K562 (cell line): ENCODE measurements around the gene STIM1. TPM values are rescaled to one million over a fixed set of nuclear protein-coding genes. Genes with fewer than 3 reads are reported as not detected.

Source experiments
- ATAC-seq: fragments of 200-7000 bp; cut with Tn5 transposase; 3 replicates; pipeline ENCODE4 v1.9.1; 2020; ENCODE audit warnings: moderate library complexity
- BruUV-seq: library from RNA; stranded (reverse); fragments of 400-500 nt; replicated peaks from 2 replicates; lab custom pipeline; 2021; lab: Mats Ljungman, UMichigan
- CTCF ChIA-PET: fragments of 300-600 bp; formaldehyde crosslinking; extraction: SDS; loops from one replicate; lab custom pipeline; 2021; ENCODE audit warnings: low intra/inter-chr PET ratio; lab: Yijun Ruan, JAX
- POLR2A ChIA-PET: fragments of 300-600, 350-650 bp; sonication (Branson Sonifier 250); formaldehyde crosslinking; extraction: SDS; loops from one replicate; lab custom pipeline; 2021; ENCODE audit warnings: antibody characterized with exemption, inconsistent platforms; lab: Yijun Ruan, JAX
- DNase-seq, 4 experiments: peaks; one replicate each; pipeline versions ENCODE4 v3.0.0 to v3.0.0-alpha.2; 2011 to 2018; ENCODE audit warnings: low spot score in 3 of 4, mixed read lengths in 3 of 4; ENCODE audit errors: extremely low read depth in 1 of 4
- FAIRE-seq: peaks from 2 replicates; lab custom pipeline; 2011; peaks lifted over from hg19 to GRCh38; lab: Jason Lieb, UNC
- H2AFZ ChIP-seq: 2 replicates; pipeline ENCODE4 v1.6.0; 2011; ENCODE audit warnings: low read depth, low read length, control low read depth, inconsistent platforms
- H3K27ac ChIP-seq: fragments of 200-600 bp; 3 replicates; pipeline ENCODE4 v1.8.0; 2011; ENCODE audit warnings: low read depth, mild to moderate bottlenecking, control low read depth, inconsistent platforms, low read length, moderate library complexity, mixed read lengths; ENCODE audit errors: extremely low read depth
- H3K27me3 ChIP-seq, 2 experiments: fragments of 300-600 bp in 1 of 2; 2 replicates in 1 of 2; 3 replicates in 1 of 2; pipeline versions ENCODE4 v1.6.0 to v1.8.0; 2011; ENCODE audit warnings: inconsistent platforms in 2 of 2, low read length in 2 of 2, mild to moderate bottlenecking in 1 of 2, mixed read lengths in 1 of 2, moderate library complexity in 1 of 2; ENCODE audit not compliant: control insufficient read depth in 2 of 2, insufficient read depth in 2 of 2
- H3K36me3 ChIP-seq: fragments of 300-600 bp; 3 replicates; pipeline ENCODE4 v1.8.0; 2011; ENCODE audit warnings: mild to moderate bottlenecking, low read length, inconsistent platforms; ENCODE audit not compliant: control insufficient read depth, insufficient read depth
- H3K4me1 ChIP-seq, 2 experiments: fragments of 200-600 bp in 1 of 2; replicated peaks in 1 of 2; 2 replicates in 1 of 2; 3 replicates in 1 of 2; pipeline versions ENCODE4 v1.5.1 to v1.8.0; 2011; ENCODE audit warnings: inconsistent platforms in 2 of 2, low read length in 2 of 2, mild to moderate bottlenecking in 1 of 2, mixed read lengths in 1 of 2, moderate library complexity in 1 of 2; ENCODE audit not compliant: control insufficient read depth in 2 of 2, insufficient read depth in 2 of 2
- H3K4me2 ChIP-seq: 2 replicates; pipeline ENCODE4 v1.6.1; 2011; ENCODE audit warnings: low read length, control low read depth, inconsistent platforms, mixed read lengths; ENCODE audit not compliant: insufficient read depth
- H3K4me3 ChIP-seq: fragments of 200-600 bp; sonication (generic), shearing (Covaris generic); 2 replicates; pipeline ENCODE4 v1.5.1; 2016; ENCODE audit warnings: control low read depth, inconsistent platforms
- H3K79me2 ChIP-seq: fragments of 200-600 bp; 3 replicates; pipeline ENCODE4 v1.8.0; 2011; ENCODE audit warnings: low read length, inconsistent platforms; ENCODE audit not compliant: control insufficient read depth, insufficient read depth
- H3K9ac ChIP-seq, 2 experiments: 2 replicates each; pipeline versions ENCODE4 v1.6.0 to v1.6.1; 2011; ENCODE audit warnings: low read depth in 2 of 2, low read length in 2 of 2, control low read depth in 1 of 2, inconsistent platforms in 1 of 2, mild to moderate bottlenecking in 1 of 2, mixed read lengths in 1 of 2; ENCODE audit not compliant: insufficient read depth in 1 of 2
- H3K9me1 ChIP-seq: one replicate; pipeline ENCODE4 v1.6.0; 2011; ENCODE audit warnings: inconsistent platforms, mild to moderate bottlenecking, low read length, moderate library complexity; ENCODE audit not compliant: control insufficient read depth, insufficient read depth
- H3K9me3 ChIP-seq: replicated peaks from 2 replicates; pipeline ENCODE4 v1.5.1; 2011; ENCODE audit warnings: low read depth, low read length, inconsistent platforms; ENCODE audit not compliant: control insufficient read depth, insufficient read depth
- H4K20me1 ChIP-seq: replicated peaks from 2 replicates; pipeline ENCODE4 v1.6.1; 2011; ENCODE audit warnings: low read length, inconsistent platforms, mixed read lengths; ENCODE audit not compliant: control insufficient read depth, insufficient read depth
- ATF7 ChIP-seq: fragments of 450-650 bp; IDR thresholded peaks from 2 replicates; pipeline ENCODE4 v1.7.1; 2014; ENCODE audit warnings: mild to moderate bottlenecking, moderate library complexity
- BRD4 ChIP-seq: fragments of 200-600 bp; sonication (generic); IDR thresholded peaks from 2 replicates; pipeline ENCODE4 v1.6.1; 2017; ENCODE audit warnings: inconsistent platforms
- IRF2 ChIP-seq: sonication (generic); formaldehyde crosslinking; IDR thresholded peaks from 2 replicates; pipeline ENCODE4 v1.8.1; 2022; ENCODE audit warnings: mild to moderate bottlenecking, missing genetic modification reagents
- PURB ChIP-seq: sonication (generic); formaldehyde crosslinking; IDR thresholded peaks from 2 replicates; pipeline ENCODE4 v1.9.0; 2021; ENCODE audit warnings: low read depth, mild to moderate bottlenecking, missing genetic modification reagents
- ZBTB2 ChIP-seq: fragments of 450-650 bp; IDR thresholded peaks from 2 replicates; pipeline ENCODE4 v1.6.1; 2016; ENCODE audit warnings: antibody characterized with exemption
- ZFP36 ChIP-seq: fragments of 150-350 bp; IDR thresholded peaks from 2 replicates; pipeline ENCODE4 v1.6.1; 2018; ENCODE audit warnings: low read length, low read depth; ENCODE audit not compliant: partially characterized antibody
- ZNF347 ChIP-seq: fragments of 450-650 bp; formaldehyde crosslinking; IDR thresholded peaks from 2 replicates; pipeline ENCODE4 v1.4.0; 2020; ENCODE audit warnings: low read depth, mild to moderate bottlenecking, moderate library complexity
- ZNF644 ChIP-seq: fragments of 200-800 bp; sonication (Bioruptor generic); IDR thresholded peaks from 2 replicates; pipeline ENCODE4 v1.6.1; 2016; ENCODE audit warnings: low read depth, missing genetic modification characterization, missing compliant biosample characterization
- ZNF785 ChIP-seq: fragments of 250-450 bp; sonication (Bioruptor Pico); IDR thresholded peaks from 2 replicates; pipeline ENCODE4 v1.4.0; 2020; ENCODE audit warnings: mild to moderate bottlenecking
- ZNF830 ChIP-seq: fragments of 250-450 bp; sonication (Bioruptor Pico); IDR thresholded peaks from 2 replicates; pipeline ENCODE4 v1.5.0; 2021; ENCODE audit warnings: mild to moderate bottlenecking
- WGBS: fragments of 100-300 bp; shearing (Covaris generic); methylation state at CpG from one replicate; pipeline ENCODE4 v1.1.6; 2016; ENCODE audit warnings: low coverage, mixed read lengths; ENCODE audit not compliant: insufficient coverage; ENCODE audit errors: missing lambda C conversion rate; 5-methylcytosine and 5-hydroxymethylcytosine counted together
- in situ Hi-C: fragments of 300-500 bp; cut with MboI; formaldehyde crosslinking; loops from 4 replicates; pipeline ENCODE4 v1.15.0; 2018; ENCODE audit warnings: inconsistent platforms, mixed read lengths
- intact Hi-C: fragments of 100-400 bp; cut with micrococcal nuclease; formaldehyde crosslinking; loops from 2 replicates; pipeline ENCODE4 v1.14.2; 2022
- polyA plus RNA-seq, 8 experiments: library from polyadenylated mRNA; depleted of rRNA in 4 of 8; stranded (reverse) in 5 of 8; unstranded in 3 of 8; fragments of >200 nt; fragmentation: Nextera tagmentation in 2 of 8; fragmentation: Illumina TruSeq in 1 of 8; extraction: Ambion mirVana in 2 of 8; extraction: Trizol in 1 of 8; gene quantifications; 2 replicates each; pipeline versions ENCODE4 v1.2.1 to v1.2.3, GENCODE V29; 2011 to 2014; ENCODE audit warnings: inconsistent platforms in 1 of 8, missing spikeins in 1 of 8
- total RNA-seq, 7 experiments: library from RNA; depleted of rRNA in 6 of 7; stranded (reverse); fragments of >200 nt in 6 of 7; fragmentation: Illumina TruSeq in 2 of 7; extraction: Trizol in 2 of 7; gene quantifications; 2 replicates each; pipeline versions ENCODE4 v1.2.1 to v1.2.3, GENCODE V29; 2011 to 2021; ENCODE audit warnings: low replicate concordance in 1 of 7

STIM1 gene
- total and polyA plus RNA-seq, 9 of the 15 experiments (the other 6 are each of a cell fraction or from before 2014, with no cell fraction given), result 7.7 to 50.5 (median 22.5) TPM

GRCh38 chr11:4025248-4025966 lies 169.9 kb downstream of the STIM1 start:
- Histone ChIP-seq H3K4me3 (no peak overlapping the region), H4K20me1 (no peaks in the 10 kb centered on the region), H3K36me3 (0 out of 3 replicates have a peak, but pooled peaks cover 3% of the 10 kb centered on the region)
- TF ChIP-seq ZNF785 (CRISPR knock-in tag) (no peak), ATF7 (no peak), ZNF347 (CRISPR knock-in tag) (no peak), ZBTB2 (no peak), BRD4 (no peak), ZNF644 (no peak), ZNF830 (no peak), ZFP36 (no peak), IRF2 (CRISPR knock-in tag) (no peak), PURB (CRISPR knock-in tag) (no peak)
- TF ChIP-seq, all 486 proteins: peak for 0
- H3K4me1 ChIP-seq, result peaks cover 0 to 3% of the 10 kb centered on the region in 2 experiments; a peak in 2 of 5 replicates
- peaks cover 3% of the 10 kb centered on the region; the same call in 2 of the 3 replicates for H3K79me2 ChIP-seq
- no peak overlapping the region for H3K9ac ChIP-seq
- intact Hi-C loops, result no loop called here
- H3K4me2 ChIP-seq, result no peak overlapping the region
- DNase-seq (no peak), FAIRE-seq (no peak), ATAC-seq (no peak)
- no peak overlapping the region for H3K27ac ChIP-seq
- no peaks in the 10 kb centered on the region for H3K27me3 ChIP-seq
- no peaks in the 10 kb centered on the region for H3K9me3 ChIP-seq
- 84% methylated on average over 3 of the region's 3 CpGs for WGBS
- in situ Hi-C loops, result no loop called here
- ChIA-PET CTCF (no interaction called here), POLR2A (interaction anchor here (0.6 to 2.4 kb wide), 3 partner anchors 17 to 74 kb away, joined by 3 to 7 read pairs (median 4); no protein-coding TSS in a partner anchor)
- H2AFZ ChIP-seq, result no peak overlapping the region
- H3K9me1 ChIP-seq, result no peaks in the 10 kb centered on the region
- BruUV-seq, result no TSS peak
